C4-2B (cell line): Measurements from ENCODE around the gene DPEP1.
A peak's percentile ranks its signal among the peaks of the same experiment; 100 is the strongest.

Source experiments
- H3K27ac ChIP-seq: fragments of 450-650 bp; 2 replicates; pipeline ENCODE4 v1.5.1; 2017
- ZFX ChIP-seq: fragments of 450-650 bp; IDR thresholded peaks from 2 replicates; pipeline ENCODE4 v1.6.1; 2017
- TF ChIP-seq, protein P1 (sequence below): fragments of 450-650 bp; conservative IDR thresholded peaks from 2 replicates; pipeline ENCODE4 v1.5.1; 2017; ENCODE audit warnings: mild to moderate bottlenecking

The DPEP1 gene

DNA sequence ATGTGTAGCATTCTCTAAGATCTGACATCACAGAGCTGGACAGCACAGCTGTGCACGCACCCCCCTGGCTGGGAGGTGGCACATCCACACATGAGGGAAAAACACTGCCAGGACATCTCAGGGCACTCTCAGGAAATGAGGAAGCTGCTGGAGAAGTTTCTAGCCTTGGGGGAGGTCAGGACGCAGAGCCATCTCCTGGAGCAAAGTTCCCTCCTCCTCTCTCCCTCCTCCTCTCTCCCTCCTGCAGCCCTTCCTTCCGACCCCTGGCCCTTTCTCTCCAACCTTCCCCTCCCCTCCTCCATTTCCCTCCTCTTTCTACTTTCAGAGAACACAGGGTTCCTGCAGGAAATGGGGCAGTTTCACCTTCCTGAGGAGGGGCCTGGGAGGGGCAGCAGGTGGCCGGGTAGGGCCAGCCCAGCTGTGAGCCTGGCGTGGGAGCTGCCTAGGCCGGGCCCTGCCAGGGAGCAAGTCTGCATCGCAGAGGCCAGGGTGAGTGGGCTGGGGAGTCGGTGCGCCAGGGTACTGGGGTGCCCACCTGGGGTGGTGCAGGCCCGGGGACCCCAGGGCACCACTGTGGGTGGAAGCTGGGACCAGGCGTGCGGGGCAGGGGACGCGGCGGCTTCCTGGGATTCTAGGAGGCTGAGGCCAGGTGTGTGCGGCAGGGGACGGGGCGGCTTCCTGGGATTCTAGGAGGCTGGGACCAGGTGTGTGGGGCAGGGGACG lies at the start of gene DPEP1:
Gene DPEP1 (plus strand): TSS at position 412 of the 723 bp plus-strand sequence. CDS start 16,769 bp downstream, outside the sequence.
- TF ChIP-seq ZFX = no peak
- TF ChIP-seq, protein P1, sequence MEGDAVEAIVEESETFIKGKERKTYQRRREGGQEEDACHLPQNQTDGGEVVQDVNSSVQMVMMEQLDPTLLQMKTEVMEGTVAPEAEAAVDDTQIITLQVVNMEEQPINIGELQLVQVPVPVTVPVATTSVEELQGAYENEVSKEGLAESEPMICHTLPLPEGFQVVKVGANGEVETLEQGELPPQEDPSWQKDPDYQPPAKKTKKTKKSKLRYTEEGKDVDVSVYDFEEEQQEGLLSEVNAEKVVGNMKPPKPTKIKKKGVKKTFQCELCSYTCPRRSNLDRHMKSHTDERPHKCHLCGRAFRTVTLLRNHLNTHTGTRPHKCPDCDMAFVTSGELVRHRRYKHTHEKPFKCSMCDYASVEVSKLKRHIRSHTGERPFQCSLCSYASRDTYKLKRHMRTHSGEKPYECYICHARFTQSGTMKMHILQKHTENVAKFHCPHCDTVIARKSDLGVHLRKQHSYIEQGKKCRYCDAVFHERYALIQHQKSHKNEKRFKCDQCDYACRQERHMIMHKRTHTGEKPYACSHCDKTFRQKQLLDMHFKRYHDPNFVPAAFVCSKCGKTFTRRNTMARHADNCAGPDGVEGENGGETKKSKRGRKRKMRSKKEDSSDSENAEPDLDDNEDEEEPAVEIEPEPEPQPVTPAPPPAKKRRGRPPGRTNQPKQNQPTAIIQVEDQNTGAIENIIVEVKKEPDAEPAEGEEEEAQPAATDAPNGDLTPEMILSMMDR = no peak
- no peak within 1 kb of the TSS for H3K27ac ChIP-seq

DNA sequence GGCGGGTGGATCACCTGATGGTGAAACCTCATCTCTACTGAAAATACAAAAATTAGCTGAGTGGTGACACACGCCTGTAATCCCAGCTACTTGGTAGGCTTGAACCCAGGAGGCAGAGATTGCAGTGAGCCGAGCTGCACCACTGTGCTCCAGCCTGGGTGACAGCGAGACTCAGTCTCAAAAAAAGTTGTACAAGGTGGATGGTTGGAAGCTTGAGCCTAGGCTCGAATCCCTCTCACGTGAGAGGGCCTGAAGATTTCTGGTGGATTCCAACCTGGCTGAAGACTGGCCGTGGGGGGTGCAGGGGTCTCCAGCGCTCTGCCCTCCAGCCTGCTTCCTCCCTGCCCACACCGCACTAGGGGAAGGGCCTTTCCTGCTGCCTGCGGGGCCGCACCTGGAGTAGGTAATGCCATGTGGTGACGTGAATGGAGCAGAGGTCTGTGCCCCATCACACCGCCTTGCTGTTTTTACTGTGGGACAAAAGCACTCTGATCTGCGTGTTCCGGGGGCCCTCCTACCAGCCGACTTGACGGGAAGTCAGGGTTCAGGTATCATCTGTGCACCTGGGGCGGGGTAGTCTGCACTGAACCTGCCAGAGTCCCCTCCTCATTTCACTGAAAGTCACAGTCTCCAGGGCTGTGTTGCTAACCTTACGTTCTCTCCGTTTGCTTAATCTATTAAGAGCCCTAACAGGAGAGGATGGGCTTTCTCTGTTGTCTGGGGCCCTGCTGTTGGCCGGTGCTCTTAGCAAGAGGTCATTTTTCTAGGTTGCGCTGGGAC lies 48.8 kb upstream of the DPEP1 start:
- no peak for TF ChIP-seq ZFX
- TF ChIP-seq, protein P1 = no peak
- H3K27ac ChIP-seq = peak overlapping the region; percentile 98

DNA sequence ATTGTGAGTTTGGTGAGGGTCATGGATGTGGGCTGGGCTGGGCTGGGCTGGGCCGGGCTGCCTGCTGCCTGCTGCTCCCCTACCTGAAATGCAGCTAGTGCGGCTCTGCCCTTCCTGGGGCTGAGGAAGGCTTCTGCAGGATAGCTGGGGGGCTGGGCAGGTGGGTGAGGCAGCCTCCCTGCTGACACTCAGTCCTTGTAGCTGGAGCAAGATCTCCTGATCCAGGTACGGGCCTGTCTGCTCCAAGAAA lies 48.3 kb upstream of the DPEP1 start:
- peak overlapping the region; percentile 98 for H3K27ac ChIP-seq
- TF ChIP-seq, protein P1 = no peak
- TF ChIP-seq ZFX = no peak

DNA sequence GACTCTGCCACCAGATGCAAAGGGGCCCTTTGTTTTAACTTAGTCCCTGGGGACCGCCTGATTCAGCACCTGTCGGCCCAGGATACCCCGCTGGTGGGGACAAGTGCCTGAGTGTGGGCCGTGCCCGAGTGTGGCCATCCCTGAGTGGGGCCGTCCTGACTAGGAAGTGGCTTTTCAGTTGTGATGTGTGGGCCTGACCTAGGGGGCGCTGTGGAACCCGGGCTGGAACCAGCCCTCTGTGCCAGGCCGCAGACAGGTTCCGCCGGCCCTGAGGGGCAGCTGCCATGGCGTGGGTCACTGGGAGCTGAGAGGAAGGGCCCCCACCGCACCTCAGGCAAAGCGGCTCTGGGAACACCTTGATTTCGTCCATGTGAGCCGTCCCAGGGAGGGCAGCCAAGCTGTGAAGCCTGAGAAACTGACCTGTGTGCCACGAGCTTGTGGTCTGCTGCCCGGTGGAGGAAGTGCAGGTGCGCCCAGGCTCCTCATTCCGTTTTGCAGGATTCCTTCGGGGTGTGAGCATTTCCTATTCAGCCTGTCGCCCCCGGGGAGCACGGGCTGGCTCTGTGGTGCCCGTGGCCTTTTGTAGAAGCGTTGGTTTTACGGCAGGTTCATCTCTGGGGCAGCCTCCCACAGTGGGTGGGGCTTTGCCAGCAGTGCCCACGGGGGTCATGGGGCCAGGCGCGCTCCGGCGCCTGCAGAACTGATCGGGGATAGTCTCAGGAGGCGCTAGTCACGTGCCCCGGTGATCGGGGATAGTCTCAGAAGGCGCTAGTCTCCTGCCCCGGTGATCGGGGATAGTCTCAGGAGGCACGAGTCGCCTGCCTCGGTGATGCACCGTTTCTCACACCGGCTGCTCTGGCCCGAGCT lies 47.7 kb upstream of the DPEP1 start:
- TF ChIP-seq, protein P1 = peak; percentile 86
- TF ChIP-seq ZFX = no peak
- H3K27ac ChIP-seq = peak overlapping the region; percentile 98

DNA sequence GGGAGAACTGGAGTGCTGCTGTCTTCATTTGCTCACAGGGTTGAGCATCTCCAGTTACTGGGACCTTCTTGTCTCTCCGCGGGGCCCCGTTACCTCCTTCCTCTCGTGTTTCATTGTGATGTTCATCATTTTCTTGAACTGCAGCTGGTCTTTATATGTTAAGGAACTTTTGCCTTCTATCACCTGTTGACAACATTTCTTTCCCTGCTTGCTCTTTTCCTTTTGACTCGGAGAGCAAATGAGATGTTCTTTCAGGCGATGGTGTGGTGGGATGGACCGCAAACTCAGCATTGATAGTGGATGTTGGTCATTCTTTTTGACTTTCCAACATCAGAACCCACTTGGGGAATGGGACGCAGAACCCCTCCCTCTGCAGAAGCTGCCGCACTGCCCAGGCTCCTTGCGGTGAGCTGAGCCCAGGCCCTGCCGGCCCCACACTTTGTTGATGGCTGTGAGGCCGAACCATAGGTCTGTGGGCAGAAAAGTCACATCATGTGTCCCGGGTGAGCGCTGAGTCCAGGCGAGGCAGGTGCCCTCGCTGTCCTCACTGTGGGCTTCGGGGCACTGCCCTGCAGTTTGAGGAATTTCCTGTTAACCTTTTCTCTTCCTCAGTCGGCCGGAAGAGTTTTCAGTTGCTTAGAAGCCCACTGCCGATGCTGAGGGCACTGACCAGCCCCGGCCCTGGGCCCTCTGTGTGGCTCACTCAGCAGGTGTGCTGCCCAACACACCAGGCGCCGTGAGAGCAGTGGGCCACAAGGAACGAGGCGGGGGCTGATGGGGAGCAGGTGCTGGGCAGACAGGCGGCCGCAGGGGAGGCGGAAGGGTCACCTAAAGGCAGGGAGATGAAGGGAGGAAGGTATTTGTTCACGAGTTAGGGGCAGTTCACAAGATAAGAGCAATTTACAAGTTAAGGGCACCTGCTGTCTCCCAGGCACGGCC lies 45.5 kb upstream of the DPEP1 start:
- TF ChIP-seq ZFX = no peak
- TF ChIP-seq, protein P1 = no peak
- no peak overlapping the region for H3K27ac ChIP-seq

DNA sequence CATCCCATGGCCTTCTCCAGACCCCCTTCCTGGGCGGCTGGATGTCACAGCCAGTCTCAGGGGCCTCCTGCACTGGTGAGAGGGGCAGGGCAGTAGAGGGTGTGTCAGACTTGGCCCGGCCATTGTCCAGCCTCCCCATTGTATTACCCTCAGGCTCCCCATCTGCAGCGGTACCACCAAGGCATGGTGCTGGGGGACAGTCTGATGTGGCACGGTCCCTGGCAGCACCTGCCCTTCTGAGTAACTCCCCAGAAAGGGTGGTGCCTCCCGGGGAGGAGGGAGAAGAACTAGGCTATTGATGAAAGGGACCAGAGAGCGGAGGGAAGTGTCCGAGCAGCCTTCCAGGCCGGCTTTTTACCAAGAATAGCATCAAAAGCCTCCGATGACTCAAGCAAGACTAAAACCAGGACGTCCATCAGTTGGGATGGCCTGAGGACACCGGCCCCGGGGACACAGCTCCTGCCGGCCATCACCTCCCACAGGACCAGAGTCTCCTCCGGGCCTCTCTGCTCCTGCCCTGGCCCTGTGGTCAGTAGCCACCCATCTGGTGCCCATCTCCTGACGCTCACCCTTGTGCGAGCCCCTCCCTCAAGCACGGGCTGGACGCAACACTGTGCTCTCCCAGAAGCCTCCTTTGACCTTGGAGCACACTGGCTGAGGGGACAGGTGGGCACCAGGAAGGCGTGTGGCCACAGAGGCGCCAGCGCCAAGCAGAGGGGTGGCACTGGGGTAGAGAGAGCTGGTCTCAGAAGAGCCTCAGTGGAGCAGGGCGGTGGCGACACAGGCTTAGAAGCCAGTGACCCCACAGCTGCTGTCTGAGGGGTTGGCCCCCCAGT lies 43.7 kb upstream of the DPEP1 start:
- H3K27ac ChIP-seq = no peak overlapping the region
- TF ChIP-seq ZFX = no peak
